Suprapubic skin (tissue), 4 donors: ENCODE measurements around the gene SETD2.

Source experiments
- CTCF ChIP-seq, 2 donors: fragments of 200-600 bp in 1 of 2; fragments of 450-650 bp in 1 of 2; sonication (generic) in 1 of 2; IDR thresholded peaks; one replicate each; pipeline ENCODE4 v1.5.1; 2016 to 2019; ENCODE audit warnings: antibody characterized with exemption in 2 of 2, mild to moderate bottlenecking in 1 of 2, moderate library complexity in 1 of 2
- POLR2A ChIP-seq, 2 donors: fragments of 450-650 bp; IDR thresholded peaks; one replicate each; pipeline ENCODE4 v1.6.1; 2017; ENCODE audit warnings: antibody characterized with exemption in 2 of 2, mild to moderate bottlenecking in 2 of 2, moderate library complexity in 2 of 2
- POLR2AphosphoS5 ChIP-seq, 3 donors: sonication (generic); formaldehyde crosslinking; IDR thresholded peaks; one replicate each; pipeline ENCODE4 v1.6.1; 2017; ENCODE audit warnings: antibody characterized with exemption in 3 of 3

- TF ChIP-seq CTCF (IDR thresholded peaks at IDR 0.05) (no peak), POLR2A (IDR thresholded peaks at IDR 0.05) (no peak), POLR2AphosphoS5 (IDR thresholded peaks at IDR 0.05) (no peak)
Observed at GRCh38 chr3:47197287-47197686, 33.4 kb upstream of the SETD2 start.
